Thyroid gland (tissue), 4 donors: Measurements from ENCODE around the gene MAP2K5.

Source experiments
- POLR2A ChIP-seq, 2 donors: fragments of 450-650 bp; IDR thresholded peaks; one replicate each; pipeline ENCODE4 v1.6.1; 2017; ENCODE audit warnings: antibody characterized with exemption in 2 of 2, mild to moderate bottlenecking in 2 of 2, moderate library complexity in 1 of 2
- TF ChIP-seq, protein P1 (sequence below), 6 experiments: fragments of 200-600 bp in 3 of 6; fragments of 450-650 bp in 3 of 6; sonication (generic) in 3 of 6; IDR thresholded peaks; one replicate each; pipeline ENCODE4 v1.5.1; 2016 to 2019; ENCODE audit warnings: antibody characterized with exemption in 6 of 6, mild to moderate bottlenecking in 2 of 6, inconsistent platforms in 1 of 6, moderate library complexity in 1 of 6

DNA sequence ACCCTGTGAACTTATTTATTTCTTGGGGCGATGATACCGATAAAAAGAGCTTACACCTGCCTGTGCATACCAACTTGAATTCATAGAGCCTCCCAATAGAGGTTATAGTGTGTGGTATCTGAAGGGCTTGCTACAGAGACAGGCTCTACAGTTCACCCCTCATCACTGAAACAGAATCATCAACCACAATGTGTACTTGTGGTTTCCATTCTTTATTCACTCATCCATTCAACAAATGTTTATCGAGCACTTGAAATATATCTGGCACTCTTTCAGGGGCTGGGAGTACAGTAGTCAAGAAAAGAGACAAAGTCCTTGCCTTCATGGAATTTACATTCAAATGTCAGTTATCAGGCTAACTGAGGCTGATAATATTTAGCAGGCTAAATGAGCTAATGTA is 148.4 kb downstream of the MAP2K5 start:
- TF ChIP-seq, protein P1, sequence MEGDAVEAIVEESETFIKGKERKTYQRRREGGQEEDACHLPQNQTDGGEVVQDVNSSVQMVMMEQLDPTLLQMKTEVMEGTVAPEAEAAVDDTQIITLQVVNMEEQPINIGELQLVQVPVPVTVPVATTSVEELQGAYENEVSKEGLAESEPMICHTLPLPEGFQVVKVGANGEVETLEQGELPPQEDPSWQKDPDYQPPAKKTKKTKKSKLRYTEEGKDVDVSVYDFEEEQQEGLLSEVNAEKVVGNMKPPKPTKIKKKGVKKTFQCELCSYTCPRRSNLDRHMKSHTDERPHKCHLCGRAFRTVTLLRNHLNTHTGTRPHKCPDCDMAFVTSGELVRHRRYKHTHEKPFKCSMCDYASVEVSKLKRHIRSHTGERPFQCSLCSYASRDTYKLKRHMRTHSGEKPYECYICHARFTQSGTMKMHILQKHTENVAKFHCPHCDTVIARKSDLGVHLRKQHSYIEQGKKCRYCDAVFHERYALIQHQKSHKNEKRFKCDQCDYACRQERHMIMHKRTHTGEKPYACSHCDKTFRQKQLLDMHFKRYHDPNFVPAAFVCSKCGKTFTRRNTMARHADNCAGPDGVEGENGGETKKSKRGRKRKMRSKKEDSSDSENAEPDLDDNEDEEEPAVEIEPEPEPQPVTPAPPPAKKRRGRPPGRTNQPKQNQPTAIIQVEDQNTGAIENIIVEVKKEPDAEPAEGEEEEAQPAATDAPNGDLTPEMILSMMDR (IDR thresholded peaks at IDR 0.05) = no peak
- TF ChIP-seq POLR2A (IDR thresholded peaks at IDR 0.05) = no peak
